ENCODE data around the gene ITSN1. TPM values are rescaled to one million over a fixed set of nuclear protein-coding genes. Genes with fewer than 3 reads are reported as not detected.

The ITSN1 gene
- total RNA-seq, 1 experiment from 2014 or later, result 30.6 TPM

GRCh38 chr21:33659568-33659949, 17.3 kb downstream of the ITSN1 start:
- no TSS peak for BruUV-seq (replicated peaks)
- TF ChIP-seq CTCF (IDR thresholded peaks at IDR 0.05; ENCODE audit: unreplicated experiment), result no peak
- Mint-ChIP-seq H3K27me3 (ENCODE audit: unreplicated experiment) (no peaks in the 10 kb centered on the region), H3K4me3 (ENCODE audit: low read depth, unreplicated experiment) (no peak overlapping the region), H3K36me3 (ENCODE audit: insufficient read depth, unreplicated experiment) (peaks cover 15% of the 10 kb centered on the region), H3K9me3 (ENCODE audit: low read depth, unreplicated experiment) (no peaks in the 10 kb centered on the region), H3K27ac (ENCODE audit: unreplicated experiment) (no peak overlapping the region), H3K4me1 (ENCODE audit: low read depth, unreplicated experiment) (peaks cover 44% of the 10 kb centered on the region)
- intact Hi-C loops (cut with micrococcal nuclease; ENCODE audit: unreplicated experiment), result no loop called here
- DNase-seq, result no peak
- CTCF ChIA-PET, result no interaction called here

GRCh38 chr21:33660406-33660805, 18.1 kb downstream of the ITSN1 start:
- H3K27me3 Mint-ChIP-seq (ENCODE audit: unreplicated experiment), result no peaks in the 10 kb centered on the region
- intact Hi-C loops (cut with micrococcal nuclease; ENCODE audit: unreplicated experiment), result no loop called here
- TF ChIP-seq CTCF (IDR thresholded peaks at IDR 0.05; ENCODE audit: unreplicated experiment), result no peak
- DNase-seq, result no peak
- peaks cover 39% of the 10 kb centered on the region for H3K4me1 Mint-ChIP-seq (ENCODE audit: low read depth, unreplicated experiment)
- no peaks in the 10 kb centered on the region for H3K9me3 Mint-ChIP-seq (ENCODE audit: low read depth, unreplicated experiment)
- no peak overlapping the region for H3K4me3 Mint-ChIP-seq (ENCODE audit: low read depth, unreplicated experiment)
- no peak overlapping the region for H3K27ac Mint-ChIP-seq (ENCODE audit: unreplicated experiment)
- peaks cover 14% of the 10 kb centered on the region for H3K36me3 Mint-ChIP-seq (ENCODE audit: insufficient read depth, unreplicated experiment)
- CTCF ChIA-PET, result no interaction called here
- BruUV-seq (replicated peaks), result no TSS peak

GRCh38 chr21:33661146-33661545, 18.8 kb downstream of the ITSN1 start:
- CTCF ChIA-PET, result no interaction called here
- no peak overlapping the region for H3K4me3 Mint-ChIP-seq (ENCODE audit: low read depth, unreplicated experiment)
- H3K27ac Mint-ChIP-seq (ENCODE audit: unreplicated experiment), result no peak overlapping the region
- H3K4me1 Mint-ChIP-seq (ENCODE audit: low read depth, unreplicated experiment), result peaks cover 32% of the 10 kb centered on the region
- H3K36me3 Mint-ChIP-seq (ENCODE audit: insufficient read depth, unreplicated experiment), result peaks cover 6% of the 10 kb centered on the region
- intact Hi-C loops (cut with micrococcal nuclease; ENCODE audit: unreplicated experiment), result no loop called here
- no peak for DNase-seq
- H3K9me3 Mint-ChIP-seq (ENCODE audit: low read depth, unreplicated experiment), result no peaks in the 10 kb centered on the region
- no peaks in the 10 kb centered on the region for H3K27me3 Mint-ChIP-seq (ENCODE audit: unreplicated experiment)
- no peak for TF ChIP-seq CTCF (IDR thresholded peaks at IDR 0.05; ENCODE audit: unreplicated experiment)
- no TSS peak for BruUV-seq (replicated peaks)

GRCh38 chr21:33662046-33662445, 19.7 kb downstream of the ITSN1 start:
- Mint-ChIP-seq H3K27ac (ENCODE audit: unreplicated experiment) (peak overlapping the region; percentile 50), H3K4me1 (ENCODE audit: low read depth, unreplicated experiment) (peaks cover 26% of the 10 kb centered on the region), H3K36me3 (ENCODE audit: insufficient read depth, unreplicated experiment) (peaks cover 4% of the 10 kb centered on the region), H3K4me3 (ENCODE audit: low read depth, unreplicated experiment) (peak overlapping the region; percentile 17), H3K27me3 (ENCODE audit: unreplicated experiment) (no peaks in the 10 kb centered on the region), H3K9me3 (ENCODE audit: low read depth, unreplicated experiment) (no peaks in the 10 kb centered on the region)
- no peak for TF ChIP-seq CTCF (IDR thresholded peaks at IDR 0.05; ENCODE audit: unreplicated experiment)
- intact Hi-C loops (cut with micrococcal nuclease; ENCODE audit: unreplicated experiment), result no loop called here
- CTCF ChIA-PET, result no interaction called here
- no peak for DNase-seq
- no TSS peak for BruUV-seq (replicated peaks)

GRCh38 chr21:33663241-33663640, 20.9 kb downstream of the ITSN1 start:
- no peaks in the 10 kb centered on the region for H3K27me3 Mint-ChIP-seq (ENCODE audit: unreplicated experiment)
- no peaks in the 10 kb centered on the region for H3K9me3 Mint-ChIP-seq (ENCODE audit: low read depth, unreplicated experiment)
- peaks cover 18% of the 10 kb centered on the region for H3K4me1 Mint-ChIP-seq (ENCODE audit: low read depth, unreplicated experiment)
- intact Hi-C loops (cut with micrococcal nuclease; ENCODE audit: unreplicated experiment), result no loop called here
- no peak overlapping the region for H3K27ac Mint-ChIP-seq (ENCODE audit: unreplicated experiment)
- H3K36me3 Mint-ChIP-seq (ENCODE audit: insufficient read depth, unreplicated experiment), result no peaks in the 10 kb centered on the region
- DNase-seq, result no peak
- no peak overlapping the region for H3K4me3 Mint-ChIP-seq (ENCODE audit: low read depth, unreplicated experiment)
- no peak for TF ChIP-seq CTCF (IDR thresholded peaks at IDR 0.05; ENCODE audit: unreplicated experiment)
- CTCF ChIA-PET, result no interaction called here
- BruUV-seq (replicated peaks), result no TSS peak
